Naive thymus-derived CD4-positive, alpha-beta T cell (primary cell): ENCODE results near the gene FAM120B. TPM values are rescaled to one million over a fixed set of nuclear protein-coding genes. Genes with fewer than 3 reads are reported as not detected.
"Not testable (repeated sequence)": the region's sequence is repeated elsewhere in the genome, so short reads cannot be mapped to it uniquely, and the experiment has no call there.

Experiments
- ATAC-seq: fragments of 150-1000 bp; cut with Tn5 transposase; 2 replicates; pipeline ENCODE4 v1.10.0; 2021; ENCODE audit warnings: mild to moderate bottlenecking, moderate library complexity
- CTCF ChIA-PET: fragments of 350-600 bp; sonication (Branson Sonifier 250); formaldehyde crosslinking; loops from one replicate; lab custom pipeline; 2021; ENCODE audit warnings: antibody characterized with exemption; lab: Charles Lee
- POLR2A ChIA-PET: fragments of 350-600 bp; sonication (Branson Sonifier 250); formaldehyde crosslinking; loops from one replicate; lab custom pipeline; 2021; ENCODE audit warnings: antibody characterized with exemption, inconsistent platforms; lab: Charles Lee
- DNase-seq, 9 donors: peaks; one replicate each; pipeline versions ENCODE4 v3.0.0 to v3.0.0-alpha.2; 2020 to 2022; ENCODE audit warnings: mixed read lengths in 1 of 9
- H3K27ac ChIP-seq: one replicate; pipeline ENCODE4 v1.7.0; 2013; ENCODE audit warnings: mild to moderate bottlenecking, low read depth, low read length, moderate library complexity
- H3K27me3 ChIP-seq, 2 donors: one replicate each; pipeline ENCODE4 v1.7.0; 2013; ENCODE audit warnings: low read length in 2 of 2, mild to moderate bottlenecking in 2 of 2, moderate library complexity in 2 of 2; ENCODE audit not compliant: control insufficient read depth in 2 of 2, insufficient read depth in 2 of 2
- H3K36me3 ChIP-seq, 3 experiments: 1 replicate in 2 of 3; 2 replicates in 1 of 3; pipeline ENCODE4 v1.7.0; 2013; ENCODE audit warnings: low read length in 3 of 3, mild to moderate bottlenecking in 3 of 3, moderate library complexity in 1 of 3; ENCODE audit not compliant: insufficient read depth in 3 of 3, control insufficient read depth in 2 of 3
- H3K4me1 ChIP-seq, 2 donors: one replicate each; pipeline ENCODE4 v1.7.0; 2013; ENCODE audit warnings: low read length in 2 of 2, mild to moderate bottlenecking in 2 of 2, moderate library complexity in 1 of 2; ENCODE audit not compliant: control insufficient read depth in 2 of 2, insufficient read depth in 2 of 2
- H3K4me3 ChIP-seq: 2 replicates; pipeline ENCODE4 v1.7.0; 2013; ENCODE audit warnings: mild to moderate bottlenecking, low read length
- H3K9me3 ChIP-seq, 3 experiments: 1 replicate in 2 of 3; 2 replicates in 1 of 3; pipeline ENCODE4 v1.7.0; 2013; ENCODE audit warnings: low read length in 3 of 3; ENCODE audit not compliant: control insufficient read depth in 2 of 3
- H3K27ac Mint-ChIP-seq, 9 donors: one replicate each; pipeline ENCODE4 v1.8.0; 2020 to 2022; ENCODE audit warnings: mixed read lengths in 9 of 9, mild to moderate bottlenecking in 8 of 9, moderate library complexity in 5 of 9, inconsistent platforms in 2 of 9
- H3K27me3 Mint-ChIP-seq, 5 donors: one replicate each; pipeline ENCODE4 v1.8.0; 2021 to 2022; ENCODE audit warnings: mixed read lengths in 5 of 5, mild to moderate bottlenecking in 1 of 5
- H3K36me3 Mint-ChIP-seq, 5 donors: one replicate each; pipeline ENCODE4 v1.8.0; 2020 to 2022; ENCODE audit warnings: mixed read lengths in 5 of 5, mild to moderate bottlenecking in 3 of 5, inconsistent platforms in 1 of 5
- H3K4me1 Mint-ChIP-seq, 7 donors: one replicate each; pipeline ENCODE4 v1.8.0; 2020 to 2022; ENCODE audit warnings: mixed read lengths in 7 of 7, mild to moderate bottlenecking in 3 of 7, inconsistent platforms in 1 of 7
- H3K4me3 Mint-ChIP-seq, 10 donors: one replicate each; pipeline ENCODE4 v1.8.0; 2020 to 2022; ENCODE audit warnings: mild to moderate bottlenecking in 10 of 10, mixed read lengths in 10 of 10, moderate library complexity in 6 of 10, inconsistent platforms in 2 of 10
- H3K9me3 Mint-ChIP-seq, 11 donors: one replicate each; pipeline ENCODE4 v1.8.0; 2020 to 2022; ENCODE audit warnings: mixed read lengths in 11 of 11, mild to moderate bottlenecking in 4 of 11, inconsistent platforms in 1 of 11, moderate library complexity in 1 of 11
- intact Hi-C, 2 donors: fragments of 100-400 bp; cut with micrococcal nuclease; formaldehyde crosslinking; loops; one replicate each; pipeline ENCODE4 v1.15.1; 2023
- polyA plus RNA-seq, 2 donors: library from polyadenylated mRNA; unstranded; fragments of 300-500 nt; fragmentation: Illumina TruSeq; gene quantifications; one replicate each; pipeline ENCODE4 v1.2.3, GENCODE V29; 2021
- total RNA-seq, 6 experiments: library from RNA in 5 of 6; stranded (reverse) in 5 of 6; gene quantifications; 1 replicate in 5 of 6; 2 replicates in 1 of 6; pipeline ENCODE4 v1.2.3 and lab custom pipeline; 2021 to 2026

FAM120B gene
- total and polyA plus RNA-seq, 7 experiments from 2014 or later, result 27.2 to 53.4 (median 35.5) TPM

- no peaks in the 10 kb centered on the region for H3K4me1 ChIP-seq
- H3K4me3 Mint-ChIP-seq, result no peak overlapping the region
- no peaks in the 10 kb centered on the region for H3K9me3 Mint-ChIP-seq
- no peaks in the 10 kb centered on the region for H3K9me3 ChIP-seq
- peak overlapping the region in 1 of 9 donors; percentile 23 for H3K27ac Mint-ChIP-seq
- H3K36me3 ChIP-seq, result peaks cover 0 to 46% (median 4%) of the 10 kb centered on the region in 3 experiments
- CTCF ChIA-PET, result no interaction called here
- no peak for ATAC-seq
- no peak overlapping the region for H3K4me3 ChIP-seq
- no peak for DNase-seq
- H3K27ac ChIP-seq, result no peak overlapping the region
- intact Hi-C loops, result no loop called here
- POLR2A ChIA-PET, result no interaction called here
- H3K4me1 Mint-ChIP-seq, result peaks cover 0 to 3% (median 0%) of the 10 kb centered on the region in 7 donors
- no peaks in the 10 kb centered on the region for H3K27me3 Mint-ChIP-seq
- peaks cover 6 to 57% (median 20%) of the 10 kb centered on the region in 5 donors for H3K36me3 Mint-ChIP-seq
- no peaks in the 10 kb centered on the region for H3K27me3 ChIP-seq
Observed at GRCh38 chr6:170388113-170388512, 81.6 kb downstream of the FAM120B start.

GRCh38 chr6:170393033-170393432, 86.5 kb downstream of the FAM120B start:
- no peak for DNase-seq
- Histone ChIP-seq H3K9me3 (no peaks in the 10 kb centered on the region), H3K4me3 (no peak overlapping the region), H3K27ac (no peak overlapping the region), H3K36me3 (peaks cover 19 to 84% (median 22%) of the 10 kb centered on the region in 3 experiments), H3K27me3 (no peaks in the 10 kb centered on the region), H3K4me1 (no peaks in the 10 kb centered on the region)
- peak overlapping the region in 4 of 9 donors; percentile 17 to 70 (median 36) for H3K27ac Mint-ChIP-seq
- peaks cover 12 to 85% (median 38%) of the 10 kb centered on the region in 5 donors for H3K36me3 Mint-ChIP-seq
- no peaks in the 10 kb centered on the region for H3K27me3 Mint-ChIP-seq
- H3K9me3 Mint-ChIP-seq, result no peaks in the 10 kb centered on the region
- intact Hi-C loops, result no loop called here
- H3K4me1 Mint-ChIP-seq, result peaks cover 0 to 4% (median 0%) of the 10 kb centered on the region in 7 donors
- no peak for ATAC-seq
- POLR2A ChIA-PET, result no interaction called here
- CTCF ChIA-PET, result no interaction called here
- no peak overlapping the region for H3K4me3 Mint-ChIP-seq

- Histone ChIP-seq H3K27me3 (no peaks in the 10 kb centered on the region), H3K4me3 (no peak overlapping the region), H3K27ac (no peak overlapping the region), H3K9me3 (no peaks in the 10 kb centered on the region), H3K36me3 (peaks cover 19 to 80% (median 22%) of the 10 kb centered on the region in 3 experiments), H3K4me1 (no peaks in the 10 kb centered on the region)
- Mint-ChIP-seq H3K27me3 (no peaks in the 10 kb centered on the region), H3K9me3 (no peaks in the 10 kb centered on the region), H3K4me1 (peaks cover 0 to 4% (median 0%) of the 10 kb centered on the region in 7 donors), H3K36me3 (peaks cover 10 to 80% (median 41%) of the 10 kb centered on the region in 5 donors), H3K4me3 (no peak overlapping the region), H3K27ac (peak overlapping the region in 3 of 9 donors; percentile 33 to 52 (median 34))
- ATAC-seq, result no peak
- ChIA-PET CTCF (no interaction called here), POLR2A (no interaction called here)
- intact Hi-C loops, result no loop called here
- peak in 1 of 9 donors; percentile 31 for DNase-seq
Observed at GRCh38 chr6:170393807-170394399, 87.3 kb downstream of the FAM120B start.

DNA sequence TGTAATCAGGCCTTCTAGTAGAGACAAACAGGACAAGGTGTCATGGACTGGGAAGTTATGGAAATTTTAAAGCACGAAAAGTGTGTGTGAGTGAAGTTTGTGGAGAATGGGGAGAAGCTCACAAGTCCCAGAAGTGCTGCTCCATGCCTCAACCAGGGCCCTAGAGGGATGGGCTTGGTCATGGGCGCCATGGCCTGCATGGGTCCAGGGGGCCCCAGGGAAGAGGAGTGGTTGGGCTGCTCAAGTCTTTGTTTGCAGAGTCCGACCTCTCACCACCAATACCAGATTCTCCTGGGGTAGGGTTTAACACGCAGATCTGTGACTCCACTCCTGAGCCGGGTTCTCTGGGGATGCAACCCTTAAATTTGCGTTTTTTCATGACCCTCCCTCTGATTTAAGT, 88.4 kb downstream of the FAM120B start:
- peaks cover 7 to 72% (median 47%) of the 10 kb centered on the region in 5 donors for H3K36me3 Mint-ChIP-seq

GRCh38 chr6:170398743-170399369, 92.3 kb downstream of the FAM120B start:
- peak overlapping the region in 2 of 9 donors; percentile 8 to 32 for H3K27ac Mint-ChIP-seq
- ATAC-seq, POLR2A ChIA-PET, H3K27me3 Mint-ChIP-seq, H3K4me3 Mint-ChIP-seq, intact Hi-C loops, H3K9me3 ChIP-seq, H3K27me3 ChIP-seq, H3K9me3 Mint-ChIP-seq, H3K4me3 ChIP-seq, H3K4me1 ChIP-seq, H3K27ac ChIP-seq, DNase-seq, H3K4me1 Mint-ChIP-seq, CTCF ChIA-PET: not testable (repeated sequence)
- H3K36me3 Mint-ChIP-seq, result peaks cover 2 to 63% (median 37%) of the 10 kb centered on the region in 5 donors
- H3K36me3 ChIP-seq, result peaks cover 18 to 78% (median 19%) of the 10 kb centered on the region in 3 experiments

More for the DNA sequence above, 88.4 kb downstream of the FAM120B start:
- Histone ChIP-seq H3K27me3 (no peaks in the 10 kb centered on the region), H3K27ac (no peak overlapping the region), H3K4me3 (no peak overlapping the region), H3K9me3 (no peaks in the 10 kb centered on the region), H3K36me3 (peaks cover 19 to 70% (median 22%) of the 10 kb centered on the region in 3 experiments), H3K4me1 (no peaks in the 10 kb centered on the region)
- no peaks in the 10 kb centered on the region for H3K27me3 Mint-ChIP-seq
- DNase-seq (no peak), ATAC-seq (no peak)
- ChIA-PET CTCF (no interaction called here), POLR2A (no interaction called here)
- intact Hi-C loops, result no loop called here
- H3K4me3 Mint-ChIP-seq, result no peak overlapping the region
- H3K4me1 Mint-ChIP-seq, result peaks cover 0 to 4% (median 0%) of the 10 kb centered on the region in 7 donors
- no peak overlapping the region for H3K27ac Mint-ChIP-seq
- no peaks in the 10 kb centered on the region for H3K9me3 Mint-ChIP-seq

DNA sequence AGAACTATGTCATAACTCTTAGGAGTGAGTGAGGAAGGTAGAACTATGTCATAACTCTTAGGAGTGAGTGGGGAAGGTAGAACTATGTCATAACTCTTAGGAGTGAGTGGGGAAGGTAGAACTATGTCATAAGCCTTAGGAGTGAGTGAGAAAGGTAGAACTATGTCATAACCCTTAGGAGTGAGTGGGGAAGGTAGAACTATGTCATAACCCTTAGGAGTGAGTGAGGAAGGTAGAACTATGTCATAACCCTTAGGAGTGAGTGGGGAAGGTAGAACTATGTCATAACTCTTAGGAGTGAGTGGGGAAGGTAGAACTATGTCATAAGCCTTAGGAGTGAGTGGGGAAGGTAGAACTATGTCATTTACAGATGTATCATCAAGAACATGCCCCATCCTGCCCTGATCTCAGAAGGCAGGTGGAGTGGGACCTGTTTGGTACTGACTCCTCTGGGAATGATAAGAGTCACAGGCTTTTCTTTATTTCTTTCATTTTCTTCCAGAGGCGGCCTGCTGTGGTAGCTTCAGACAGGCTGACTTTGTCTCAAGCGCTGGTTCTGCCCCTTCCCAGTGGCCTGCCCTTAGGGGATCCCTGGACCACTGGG, 93.5 kb downstream of the FAM120B start:
- H3K27me3 Mint-ChIP-seq, H3K4me1 ChIP-seq, CTCF ChIA-PET, intact Hi-C loops, H3K27me3 ChIP-seq, H3K9me3 ChIP-seq, H3K4me1 Mint-ChIP-seq, H3K4me3 Mint-ChIP-seq, H3K9me3 Mint-ChIP-seq, POLR2A ChIA-PET, DNase-seq, ATAC-seq, H3K27ac ChIP-seq, H3K4me3 ChIP-seq: not testable (repeated sequence)
- H3K36me3 ChIP-seq, result peaks cover 14 to 78% (median 18%) of the 10 kb centered on the region in 3 experiments
- peaks cover 5 to 65% (median 36%) of the 10 kb centered on the region in 5 donors for H3K36me3 Mint-ChIP-seq
- peak overlapping the region in 4 of 9 donors; percentile 1 to 60 (median 29) for H3K27ac Mint-ChIP-seq
